GM21723 (cell line): Measurements from ENCODE around the gene GLIPR2.
"Not testable (repeated sequence)": the region's sequence is repeated elsewhere in the genome, so short reads cannot be mapped to it uniquely, and the experiment has no call there.

Experiments
- ATAC-seq: cut with Tn5 transposase; IDR thresholded peaks from one replicate; pipeline ENCODE4 v1.9.1; 2021; ENCODE audit warnings: mild to moderate bottlenecking, moderate library complexity; ENCODE audit not compliant: unreplicated experiment

Gene GLIPR2

GRCh38 chr9:36143245-36143641 lies 6.7 kb downstream of the GLIPR2 start:
- no peak for ATAC-seq

- ATAC-seq, result peak; percentile 39
These were observed 8.0 kb downstream of the GLIPR2 start for GRCh38 chr9:36144309-36145232.

- ATAC-seq, result no peak
These were observed 9.4 kb downstream of the GLIPR2 start for GRCh38 chr9:36145970-36146369.

- no peak for ATAC-seq
These were observed 10.1 kb downstream of the GLIPR2 start for GRCh38 chr9:36146651-36147050.

GRCh38 chr9:36147441-36148175 lies 11.1 kb downstream of the GLIPR2 start:
- ATAC-seq, result no peak

GRCh38 chr9:36148311-36149051 lies 11.9 kb downstream of the GLIPR2 start:
- ATAC-seq, result peak; percentile 38

GRCh38 chr9:36149197-36149596 lies 12.7 kb downstream of the GLIPR2 start:
- no peak for ATAC-seq

GRCh38 chr9:36150574-36151315 lies 14.2 kb downstream of the GLIPR2 start:
- no peak for ATAC-seq

- ATAC-seq, result peak; percentile 84
These were observed 15.0 kb downstream of the GLIPR2 start for GRCh38 chr9:36151316-36152210.

GRCh38 chr9:36152741-36153438 lies 16.4 kb downstream of the GLIPR2 start:
- no peak for ATAC-seq

- no peak for ATAC-seq
These were observed 17.2 kb downstream of the GLIPR2 start for GRCh38 chr9:36153746-36154145.

GRCh38 chr9:36154331-36154952 lies 17.9 kb downstream of the GLIPR2 start:
- ATAC-seq, result no peak

GRCh38 chr9:36156116-36156515 lies 19.6 kb downstream of the GLIPR2 start:
- ATAC-seq, result no peak

GRCh38 chr9:36158122-36158521 lies 21.6 kb downstream of the GLIPR2 start:
- no peak for ATAC-seq

- ATAC-seq, result no peak
These were observed 22.4 kb downstream of the GLIPR2 start for GRCh38 chr9:36158917-36159316.

GRCh38 chr9:36159509-36159908 lies 23.0 kb downstream of the GLIPR2 start:
- ATAC-seq, result not testable (repeated sequence)

GRCh38 chr9:36160126-36160525 lies 23.6 kb downstream of the GLIPR2 start:
- not testable (repeated sequence) for ATAC-seq

- ATAC-seq, result no peak
These were observed 24.7 kb downstream of the GLIPR2 start for GRCh38 chr9:36161187-36161586.
